HepG2 (cell line): ENCODE measurements around the gene FSIP1. TPM values are rescaled to one million over a fixed set of nuclear protein-coding genes. Genes with fewer than 3 reads are reported as not detected.

Experiments
- CBX1 ChIP-seq: IDR thresholded peaks from one replicate; pipeline ENCODE4 v1.6.1; 2016; ENCODE audit warnings: antibody characterized with exemption, low read depth
- CCDC6 ChIP-seq: sonication (generic); formaldehyde crosslinking; IDR thresholded peaks from 2 replicates; pipeline ENCODE4 v1.8.1; 2022; ENCODE audit warnings: mild to moderate bottlenecking, missing genetic modification reagents, moderate library complexity
- EHMT2 ChIP-seq: fragments of 200-600 bp; sonication (generic); IDR thresholded peaks from 2 replicates; pipeline ENCODE4 v1.7.0; 2017; ENCODE audit warnings: antibody characterized with exemption, low read depth, low read length, borderline replicate concordance
- ETV6 ChIP-seq: sonication (generic); formaldehyde crosslinking; conservative IDR thresholded peaks from 2 replicates; pipeline ENCODE4 v1.4.0; 2020; ENCODE audit warnings: missing genetic modification reagents
- HIVEP1 ChIP-seq: sonication (generic); formaldehyde crosslinking; IDR thresholded peaks from 2 replicates; pipeline ENCODE4 v1.4.0; 2020; ENCODE audit warnings: mild to moderate bottlenecking, missing genetic modification reagents
- HNF4A ChIP-seq: sonication (generic); formaldehyde crosslinking; IDR thresholded peaks from 2 replicates; pipeline ENCODE4 v1.4.0; 2020; ENCODE audit warnings: missing genetic modification reagents
- LCORL ChIP-seq, 2 experiments: fragments of 450-650 bp in 1 of 2; sonication (generic) in 1 of 2; formaldehyde crosslinking in 1 of 2; IDR thresholded peaks; 2 replicates each; pipeline versions ENCODE4 v1.5.0 to v1.6.1; 2017 to 2020; ENCODE audit warnings: antibody characterized with exemption in 1 of 2, missing genetic modification reagents in 1 of 2
- PAF1 ChIP-seq: IDR thresholded peaks from 2 replicates; pipeline ENCODE4 v1.6.1; 2016; ENCODE audit warnings: missing genetic modification reagents, missing compliant biosample characterization
- RFX3 ChIP-seq: IDR thresholded peaks from 2 replicates; pipeline ENCODE4 v1.6.1; 2016; ENCODE audit warnings: missing biosample characterization, missing genetic modification reagents
- RORA ChIP-seq: sonication (generic); formaldehyde crosslinking; IDR thresholded peaks from 2 replicates; pipeline ENCODE4 v1.5.0; 2020; ENCODE audit warnings: mild to moderate bottlenecking, missing genetic modification reagents, moderate library complexity
- ZFX ChIP-seq: sonication (generic); formaldehyde crosslinking; IDR thresholded peaks from 2 replicates; pipeline ENCODE4 v1.4.0; 2020; ENCODE audit warnings: mild to moderate bottlenecking, low read depth, missing genetic modification reagents, moderate library complexity
- ZKSCAN5 ChIP-seq: sonication (generic); formaldehyde crosslinking; IDR thresholded peaks from 2 replicates; pipeline ENCODE4 v1.5.1; 2020; ENCODE audit warnings: mild to moderate bottlenecking, missing genetic modification reagents
- ZNF224 ChIP-seq: sonication (generic); formaldehyde crosslinking; IDR thresholded peaks from 2 replicates; pipeline ENCODE4 v1.5.0; 2020; ENCODE audit warnings: mild to moderate bottlenecking, missing genetic modification reagents
- ZSCAN9 ChIP-seq: IDR thresholded peaks from 2 replicates; pipeline ENCODE4 v1.6.1; 2016; ENCODE audit warnings: borderline replicate concordance
- polyA plus RNA-seq, 8 experiments: library from polyadenylated mRNA; depleted of rRNA in 3 of 8; stranded (reverse) in 7 of 8; unstranded in 1 of 8; fragments of >200 nt; fragmentation: Illumina TruSeq in 4 of 8; extraction: Trizol in 4 of 8; gene quantifications; 2 replicates each; pipeline versions ENCODE4 v1.2.1 to v1.2.3, GENCODE V29; 2011 to 2016; ENCODE audit warnings: low read depth in 4 of 8, missing spikeins in 1 of 8, mixed read lengths in 1 of 8; ENCODE audit not compliant: insufficient read depth in 1 of 8
- total RNA-seq, 5 experiments: library from RNA; depleted of rRNA; stranded (reverse); fragments of >200 nt; fragmentation: Illumina TruSeq; extraction: Trizol; gene quantifications; 2 replicates each; pipeline ENCODE4 v1.2.3, GENCODE V29; 2016; ENCODE audit warnings: low read depth in 1 of 5
- TF ChIP-seq, protein P1 (sequence below): sonication (generic); formaldehyde crosslinking; IDR thresholded peaks from 2 replicates; pipeline ENCODE4 v1.9.0; 2021; ENCODE audit warnings: missing genetic modification reagents, borderline replicate concordance
- TF ChIP-seq, protein P2 (sequence below): IDR thresholded peaks from 2 replicates; pipeline ENCODE4 v1.6.1; 2016; ENCODE audit warnings: low read depth
- TF ChIP-seq, protein P3 (sequence below): sonication (generic); formaldehyde crosslinking; IDR thresholded peaks from 2 replicates; pipeline ENCODE4 v1.5.1; 2020; ENCODE audit warnings: mild to moderate bottlenecking, missing genetic modification reagents, borderline replicate concordance
- TF ChIP-seq, protein P4 (sequence below): sonication (generic); formaldehyde crosslinking; IDR thresholded peaks from 2 replicates; pipeline ENCODE4 v1.5.1; 2020; ENCODE audit warnings: mild to moderate bottlenecking, moderate library complexity, missing genetic modification reagents

FSIP1 gene
- total and polyA plus RNA-seq, 2 of the 13 experiments (the other 11 are each of a cell fraction or from before 2014, with no cell fraction given): 0.18 TPM; not detected in 1

DNA sequence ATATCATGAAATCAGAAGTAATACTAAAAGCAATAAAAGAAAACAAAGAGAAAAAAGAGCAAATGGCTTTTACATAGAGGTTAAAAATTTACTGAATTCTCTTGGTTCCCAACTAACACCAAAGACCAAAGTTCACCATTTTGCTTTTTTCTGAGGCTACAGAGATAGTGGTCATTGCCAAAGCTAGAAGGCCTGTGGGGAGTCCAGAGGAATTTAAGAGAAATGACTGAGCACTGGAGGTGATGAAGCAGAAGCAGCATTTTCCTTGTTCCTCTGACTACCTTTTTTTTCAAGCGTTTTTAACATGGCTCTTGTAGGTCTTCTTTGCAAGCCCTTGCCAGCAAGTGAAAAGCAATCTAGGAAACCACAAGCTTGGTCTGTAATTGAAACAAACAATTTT lies 143.6 kb downstream of the FSIP1 start (continued):
- TF ChIP-seq RORA (CRISPR knock-in tag) (no peak), ETV6 (CRISPR knock-in tag) (no peak), ZFX (CRISPR knock-in tag) (0 out of 2 replicates have a peak, but pooled peaks have one; percentile 20), RFX3 (CRISPR knock-in tag) (no peak), ZSCAN9 (CRISPR knock-in tag) (no peak), ZKSCAN5 (CRISPR knock-in tag) (peak; percentile 89), EHMT2 (peak; percentile 63; the same call in 1 of the 2 replicates), PAF1 (CRISPR knock-in tag) (no peak), LCORL (IDR thresholded peaks at IDR 0.05) (no peak), LCORL (CRISPR knock-in tag; IDR thresholded peaks at IDR 0.05) (peak; percentile 58; the same call in 1 of the 2 replicates), HIVEP1 (CRISPR knock-in tag) (no peak), HNF4A (peak; percentile 64), CCDC6 (CRISPR knock-in tag) (no peak), CBX1 (no peak), ZNF224 (CRISPR knock-in tag) (no peak)
- TF ChIP-seq, protein P1, sequence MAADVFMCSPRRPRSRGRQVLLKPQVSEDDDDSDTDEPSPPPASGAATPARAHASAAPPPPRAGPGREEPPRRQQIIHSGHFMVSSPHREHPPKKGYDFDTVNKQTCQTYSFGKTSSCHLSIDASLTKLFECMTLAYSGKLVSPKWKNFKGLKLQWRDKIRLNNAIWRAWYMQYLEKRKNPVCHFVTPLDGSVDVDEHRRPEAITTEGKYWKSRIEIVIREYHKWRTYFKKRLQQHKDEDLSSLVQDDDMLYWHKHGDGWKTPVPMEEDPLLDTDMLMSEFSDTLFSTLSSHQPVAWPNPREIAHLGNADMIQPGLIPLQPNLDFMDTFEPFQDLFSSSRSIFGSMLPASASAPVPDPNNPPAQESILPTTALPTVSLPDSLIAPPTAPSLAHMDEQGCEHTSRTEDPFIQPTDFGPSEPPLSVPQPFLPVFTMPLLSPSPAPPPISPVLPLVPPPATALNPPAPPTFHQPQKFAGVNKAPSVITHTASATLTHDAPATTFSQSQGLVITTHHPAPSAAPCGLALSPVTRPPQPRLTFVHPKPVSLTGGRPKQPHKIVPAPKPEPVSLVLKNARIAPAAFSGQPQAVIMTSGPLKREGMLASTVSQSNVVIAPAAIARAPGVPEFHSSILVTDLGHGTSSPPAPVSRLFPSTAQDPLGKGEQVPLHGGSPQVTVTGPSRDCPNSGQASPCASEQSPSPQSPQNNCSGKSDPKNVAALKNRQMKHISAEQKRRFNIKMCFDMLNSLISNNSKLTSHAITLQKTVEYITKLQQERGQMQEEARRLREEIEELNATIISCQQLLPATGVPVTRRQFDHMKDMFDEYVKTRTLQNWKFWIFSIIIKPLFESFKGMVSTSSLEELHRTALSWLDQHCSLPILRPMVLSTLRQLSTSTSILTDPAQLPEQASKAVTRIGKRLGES (CRISPR knock-in tag): no peak
- TF ChIP-seq, protein P2, sequence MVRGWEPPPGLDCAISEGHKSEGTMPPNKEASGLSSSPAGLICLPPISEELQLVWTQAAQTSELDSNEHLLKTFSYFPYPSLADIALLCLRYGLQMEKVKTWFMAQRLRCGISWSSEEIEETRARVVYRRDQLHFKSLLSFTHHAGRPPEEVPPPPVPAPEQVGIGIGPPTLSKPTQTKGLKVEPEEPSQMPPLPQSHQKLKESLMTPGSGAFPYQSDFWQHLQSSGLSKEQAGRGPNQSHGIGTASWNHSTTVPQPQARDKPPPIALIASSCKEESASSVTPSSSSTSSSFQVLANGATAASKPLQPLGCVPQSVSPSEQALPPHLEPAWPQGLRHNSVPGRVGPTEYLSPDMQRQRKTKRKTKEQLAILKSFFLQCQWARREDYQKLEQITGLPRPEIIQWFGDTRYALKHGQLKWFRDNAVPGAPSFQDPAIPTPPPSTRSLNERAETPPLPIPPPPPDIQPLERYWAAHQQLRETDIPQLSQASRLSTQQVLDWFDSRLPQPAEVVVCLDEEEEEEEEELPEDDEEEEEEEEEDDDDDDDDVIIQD (CRISPR knock-in tag): peak; percentile 54; the same call in 1 of the 2 replicates
- TF ChIP-seq, protein P3, sequence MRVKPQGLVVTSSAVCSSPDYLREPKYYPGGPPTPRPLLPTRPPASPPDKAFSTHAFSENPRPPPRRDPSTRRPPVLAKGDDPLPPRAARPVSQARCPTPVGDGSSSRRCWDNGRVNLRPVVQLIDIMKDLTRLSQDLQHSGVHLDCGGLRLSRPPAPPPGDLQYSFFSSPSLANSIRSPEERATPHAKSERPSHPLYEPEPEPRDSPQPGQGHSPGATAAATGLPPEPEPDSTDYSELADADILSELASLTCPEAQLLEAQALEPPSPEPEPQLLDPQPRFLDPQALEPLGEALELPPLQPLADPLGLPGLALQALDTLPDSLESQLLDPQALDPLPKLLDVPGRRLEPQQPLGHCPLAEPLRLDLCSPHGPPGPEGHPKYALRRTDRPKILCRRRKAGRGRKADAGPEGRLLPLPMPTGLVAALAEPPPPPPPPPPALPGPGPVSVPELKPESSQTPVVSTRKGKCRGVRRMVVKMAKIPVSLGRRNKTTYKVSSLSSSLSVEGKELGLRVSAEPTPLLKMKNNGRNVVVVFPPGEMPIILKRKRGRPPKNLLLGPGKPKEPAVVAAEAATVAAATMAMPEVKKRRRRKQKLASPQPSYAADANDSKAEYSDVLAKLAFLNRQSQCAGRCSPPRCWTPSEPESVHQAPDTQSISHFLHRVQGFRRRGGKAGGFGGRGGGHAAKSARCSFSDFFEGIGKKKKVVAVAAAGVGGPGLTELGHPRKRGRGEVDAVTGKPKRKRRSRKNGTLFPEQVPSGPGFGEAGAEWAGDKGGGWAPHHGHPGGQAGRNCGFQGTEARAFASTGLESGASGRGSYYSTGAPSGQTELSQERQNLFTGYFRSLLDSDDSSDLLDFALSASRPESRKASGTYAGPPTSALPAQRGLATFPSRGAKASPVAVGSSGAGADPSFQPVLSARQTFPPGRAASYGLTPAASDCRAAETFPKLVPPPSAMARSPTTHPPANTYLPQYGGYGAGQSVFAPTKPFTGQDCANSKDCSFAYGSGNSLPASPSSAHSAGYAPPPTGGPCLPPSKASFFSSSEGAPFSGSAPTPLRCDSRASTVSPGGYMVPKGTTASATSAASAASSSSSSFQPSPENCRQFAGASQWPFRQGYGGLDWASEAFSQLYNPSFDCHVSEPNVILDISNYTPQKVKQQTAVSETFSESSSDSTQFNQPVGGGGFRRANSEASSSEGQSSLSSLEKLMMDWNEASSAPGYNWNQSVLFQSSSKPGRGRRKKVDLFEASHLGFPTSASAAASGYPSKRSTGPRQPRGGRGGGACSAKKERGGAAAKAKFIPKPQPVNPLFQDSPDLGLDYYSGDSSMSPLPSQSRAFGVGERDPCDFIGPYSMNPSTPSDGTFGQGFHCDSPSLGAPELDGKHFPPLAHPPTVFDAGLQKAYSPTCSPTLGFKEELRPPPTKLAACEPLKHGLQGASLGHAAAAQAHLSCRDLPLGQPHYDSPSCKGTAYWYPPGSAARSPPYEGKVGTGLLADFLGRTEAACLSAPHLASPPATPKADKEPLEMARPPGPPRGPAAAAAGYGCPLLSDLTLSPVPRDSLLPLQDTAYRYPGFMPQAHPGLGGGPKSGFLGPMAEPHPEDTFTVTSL (CRISPR knock-in tag): peak; percentile 64; the same call in 1 of the 2 replicates
- TF ChIP-seq, protein P4, sequence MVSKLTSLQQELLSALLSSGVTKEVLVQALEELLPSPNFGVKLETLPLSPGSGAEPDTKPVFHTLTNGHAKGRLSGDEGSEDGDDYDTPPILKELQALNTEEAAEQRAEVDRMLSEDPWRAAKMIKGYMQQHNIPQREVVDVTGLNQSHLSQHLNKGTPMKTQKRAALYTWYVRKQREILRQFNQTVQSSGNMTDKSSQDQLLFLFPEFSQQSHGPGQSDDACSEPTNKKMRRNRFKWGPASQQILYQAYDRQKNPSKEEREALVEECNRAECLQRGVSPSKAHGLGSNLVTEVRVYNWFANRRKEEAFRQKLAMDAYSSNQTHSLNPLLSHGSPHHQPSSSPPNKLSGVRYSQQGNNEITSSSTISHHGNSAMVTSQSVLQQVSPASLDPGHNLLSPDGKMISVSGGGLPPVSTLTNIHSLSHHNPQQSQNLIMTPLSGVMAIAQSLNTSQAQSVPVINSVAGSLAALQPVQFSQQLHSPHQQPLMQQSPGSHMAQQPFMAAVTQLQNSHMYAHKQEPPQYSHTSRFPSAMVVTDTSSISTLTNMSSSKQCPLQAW (CRISPR knock-in tag): 0 out of 2 replicates have a peak, but pooled peaks have one; percentile 18
